Measurements from ENCODE around the gene MSX1. TPM values are rescaled to one million over a fixed set of nuclear protein-coding genes. Genes with fewer than 3 reads are reported as not detected.
A peak's percentile ranks its signal among the peaks of the same experiment; 100 is the strongest.

The MSX1 gene
- total RNA-seq, 1 donor from 2014 or later, result 31.4 TPM

DNA sequence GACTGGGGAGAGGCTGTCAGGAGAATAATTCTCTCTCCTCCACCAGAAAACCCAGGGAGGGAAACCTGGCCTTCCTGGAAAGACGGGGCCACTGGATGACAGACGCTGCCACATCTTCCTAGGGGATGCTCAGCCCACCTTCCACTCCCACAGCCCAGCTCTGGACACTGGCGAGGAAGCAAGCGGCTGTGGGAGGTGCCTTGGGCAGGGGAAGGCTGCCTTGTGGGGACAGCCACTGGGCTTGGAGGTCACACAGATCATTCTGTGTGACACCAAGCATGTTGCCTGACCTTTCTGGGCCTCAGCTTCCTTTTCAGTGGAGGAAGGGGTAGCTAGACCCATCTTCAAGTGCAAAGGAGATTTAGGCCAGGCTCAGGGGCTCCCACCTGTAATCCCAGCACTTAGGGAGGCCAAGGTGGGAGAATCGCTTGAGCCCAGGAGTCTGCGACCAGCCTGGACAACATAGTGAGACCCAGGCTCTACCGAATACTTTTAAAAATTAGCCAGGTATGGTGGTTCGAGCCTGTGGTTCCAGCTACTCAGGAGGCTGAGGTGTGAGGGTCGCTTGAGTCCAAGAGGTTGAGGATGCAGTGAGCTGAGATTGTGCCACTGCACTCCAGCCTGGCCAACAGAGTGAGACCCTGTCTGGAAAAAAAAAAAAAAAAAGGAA lies 9.8 kb upstream of the MSX1 start:
- no peaks in the 10 kb centered on the region for H3K36me3 ChIP-seq
- H3K27ac ChIP-seq, result no peak overlapping the region
- H3K4me3 ChIP-seq, result no peak overlapping the region
- no peaks in the 10 kb centered on the region for H3K9me3 ChIP-seq
- TF ChIP-seq, protein P1, sequence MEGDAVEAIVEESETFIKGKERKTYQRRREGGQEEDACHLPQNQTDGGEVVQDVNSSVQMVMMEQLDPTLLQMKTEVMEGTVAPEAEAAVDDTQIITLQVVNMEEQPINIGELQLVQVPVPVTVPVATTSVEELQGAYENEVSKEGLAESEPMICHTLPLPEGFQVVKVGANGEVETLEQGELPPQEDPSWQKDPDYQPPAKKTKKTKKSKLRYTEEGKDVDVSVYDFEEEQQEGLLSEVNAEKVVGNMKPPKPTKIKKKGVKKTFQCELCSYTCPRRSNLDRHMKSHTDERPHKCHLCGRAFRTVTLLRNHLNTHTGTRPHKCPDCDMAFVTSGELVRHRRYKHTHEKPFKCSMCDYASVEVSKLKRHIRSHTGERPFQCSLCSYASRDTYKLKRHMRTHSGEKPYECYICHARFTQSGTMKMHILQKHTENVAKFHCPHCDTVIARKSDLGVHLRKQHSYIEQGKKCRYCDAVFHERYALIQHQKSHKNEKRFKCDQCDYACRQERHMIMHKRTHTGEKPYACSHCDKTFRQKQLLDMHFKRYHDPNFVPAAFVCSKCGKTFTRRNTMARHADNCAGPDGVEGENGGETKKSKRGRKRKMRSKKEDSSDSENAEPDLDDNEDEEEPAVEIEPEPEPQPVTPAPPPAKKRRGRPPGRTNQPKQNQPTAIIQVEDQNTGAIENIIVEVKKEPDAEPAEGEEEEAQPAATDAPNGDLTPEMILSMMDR (IDR thresholded peaks at IDR 0.05), result no peak
- TF ChIP-seq POLR2A (IDR thresholded peaks at IDR 0.05), result no peak
- TF ChIP-seq POLR2AphosphoS5 (IDR thresholded peaks at IDR 0.05; ENCODE audit: insufficient read depth in 1 of 2, low read depth in 1 of 2), result no peak
- peaks cover 16% of the 10 kb centered on the region for H3K4me1 ChIP-seq
- no peaks in the 10 kb centered on the region for H3K27me3 ChIP-seq
- intact Hi-C loops (cut with DNase I), result loop anchor here (10.0 kb wide), 1 partner anchor 355 kb away; no protein-coding TSS in a partner anchor
- no peak for DNase-seq (ENCODE audit: extremely low spot score in 2 of 2)

DNA sequence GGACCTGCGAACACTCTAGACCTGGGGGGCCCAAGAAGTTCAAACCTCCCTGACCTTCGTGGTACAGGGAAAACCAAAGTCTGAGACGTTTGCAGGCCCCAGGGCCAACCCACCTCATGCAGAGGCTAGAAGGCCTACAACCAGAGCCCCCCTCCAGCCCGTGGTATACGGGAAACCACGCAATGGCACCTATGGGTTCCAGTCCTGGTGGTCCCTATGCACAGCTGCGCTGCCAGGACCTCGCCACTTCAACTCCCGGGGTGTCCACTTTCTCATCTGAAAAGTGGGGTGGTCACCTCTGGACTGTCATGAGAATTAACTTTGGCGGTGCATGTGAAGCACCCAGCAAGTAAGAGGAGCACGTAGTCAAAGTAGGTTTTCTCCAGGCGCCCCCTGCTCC lies 8.4 kb upstream of the MSX1 start:
- Histone ChIP-seq H3K4me3 (no peak overlapping the region), H3K9me3 (no peaks in the 10 kb centered on the region), H3K27ac (no peak overlapping the region), H3K27me3 (no peaks in the 10 kb centered on the region), H3K36me3 (no peaks in the 10 kb centered on the region), H3K4me1 (peaks cover 23% of the 10 kb centered on the region)
- DNase-seq (ENCODE audit: extremely low spot score in 2 of 2), result no peak
- intact Hi-C loops (cut with DNase I), result loop anchor here (10.0 kb wide), 1 partner anchor 356 kb away; no protein-coding TSS in a partner anchor
- TF ChIP-seq, protein P1 (IDR thresholded peaks at IDR 0.05), result no peak
- no peak for TF ChIP-seq POLR2A (IDR thresholded peaks at IDR 0.05)
- no peak for TF ChIP-seq POLR2AphosphoS5 (IDR thresholded peaks at IDR 0.05; ENCODE audit: insufficient read depth in 1 of 2, low read depth in 1 of 2)

- intact Hi-C loops (cut with DNase I), result loop anchor here (10.0 kb wide), 1 partner anchor 357 kb away; no protein-coding TSS in a partner anchor
- Histone ChIP-seq H3K9me3 (no peaks in the 10 kb centered on the region), H3K4me1 (peaks cover 31% of the 10 kb centered on the region), H3K27me3 (no peaks in the 10 kb centered on the region), H3K27ac (peak overlapping the region; percentile 80), H3K4me3 (no peak overlapping the region), H3K36me3 (no peaks in the 10 kb centered on the region)
- no peak for DNase-seq (ENCODE audit: extremely low spot score in 2 of 2)
- no peak for TF ChIP-seq POLR2AphosphoS5 (IDR thresholded peaks at IDR 0.05; ENCODE audit: insufficient read depth in 1 of 2, low read depth in 1 of 2)
These were observed 7.6 kb upstream of the MSX1 start for GRCh38 chr4:4851906-4852305.

GRCh38 chr4:4852591-4853362 lies 6.7 kb upstream of the MSX1 start:
- peak overlapping the region; percentile 80 for H3K27ac ChIP-seq
- H3K9me3 ChIP-seq, result no peaks in the 10 kb centered on the region
- intact Hi-C loops (cut with DNase I), result loop anchor here (10.0 kb wide), 1 partner anchor 358 kb away; no protein-coding TSS in a partner anchor
- H3K4me1 ChIP-seq, result peaks cover 32% of the 10 kb centered on the region
- peak in 1 of 2 donors; percentile 93 for DNase-seq (ENCODE audit: extremely low spot score in 2 of 2)
- peaks cover 1% of the 10 kb centered on the region for H3K27me3 ChIP-seq
- peak overlapping the region; percentile 38 to 44 for H3K4me3 ChIP-seq
- H3K36me3 ChIP-seq, result no peaks in the 10 kb centered on the region
- peak in 1 of 2 donors; percentile 61 for TF ChIP-seq POLR2AphosphoS5 (IDR thresholded peaks at IDR 0.05; ENCODE audit: insufficient read depth in 1 of 2, low read depth in 1 of 2)
- TF ChIP-seq, protein P1 (IDR thresholded peaks at IDR 0.05), result peak in 1 of 3 experiments; percentile 46
- peak in 1 of 2 donors; percentile 24 for TF ChIP-seq POLR2A (IDR thresholded peaks at IDR 0.05)

DNA sequence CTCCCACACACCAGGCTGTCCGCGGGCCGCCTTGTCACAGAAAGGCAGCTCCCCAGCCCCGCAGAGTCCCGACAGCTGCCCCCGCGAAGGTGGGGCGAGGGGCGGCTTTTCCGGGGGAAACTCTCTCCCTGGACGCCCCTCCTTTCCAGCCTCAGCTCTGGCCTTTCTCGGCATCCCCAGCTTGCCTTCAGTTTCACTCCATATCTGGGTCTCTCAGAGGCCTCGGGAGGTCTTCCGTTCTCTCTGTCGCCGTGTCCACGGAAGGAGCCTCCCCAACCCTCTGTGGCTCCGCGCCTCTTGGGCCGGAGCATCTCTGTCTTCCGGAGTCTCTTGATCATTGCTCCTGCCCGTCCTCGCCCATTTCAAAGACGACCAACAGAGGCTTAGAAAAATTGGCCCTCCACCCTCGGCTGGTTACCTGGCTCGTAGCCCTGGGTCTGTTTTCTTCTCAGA lies 6.1 kb upstream of the MSX1 start:
- TF ChIP-seq, protein P1 (IDR thresholded peaks at IDR 0.05), result no peak
- no peak for TF ChIP-seq POLR2AphosphoS5 (IDR thresholded peaks at IDR 0.05; ENCODE audit: insufficient read depth in 1 of 2, low read depth in 1 of 2)
- TF ChIP-seq POLR2A (IDR thresholded peaks at IDR 0.05), result no peak
- H3K4me1 ChIP-seq, result peaks cover 32% of the 10 kb centered on the region

More for the DNA sequence above, 6.1 kb upstream of the MSX1 start:
- peaks cover 5% of the 10 kb centered on the region for H3K27me3 ChIP-seq
- peak overlapping the region; percentile 80 for H3K27ac ChIP-seq
- H3K4me3 ChIP-seq, result peak overlapping the region; percentile 38 to 44
- H3K9me3 ChIP-seq, result no peaks in the 10 kb centered on the region
- no peak for DNase-seq (ENCODE audit: extremely low spot score in 2 of 2)
- intact Hi-C loops (cut with DNase I), result loop anchor here (10.0 kb wide), 1 partner anchor 359 kb away; no protein-coding TSS in a partner anchor
- H3K36me3 ChIP-seq, result no peaks in the 10 kb centered on the region
